ENCODE measurements around the gene PI4K2A. TPM values are rescaled to one million over a fixed set of nuclear protein-coding genes. Genes with fewer than 3 reads are reported as not detected.
"Not testable (repeated sequence)": the region's sequence is repeated elsewhere in the genome, so short reads cannot be mapped to it uniquely, and the experiment has no call there.

PI4K2A gene
- total RNA-seq, 2 donors from 2014 or later = 15.4 to 16.6 TPM

DNA sequence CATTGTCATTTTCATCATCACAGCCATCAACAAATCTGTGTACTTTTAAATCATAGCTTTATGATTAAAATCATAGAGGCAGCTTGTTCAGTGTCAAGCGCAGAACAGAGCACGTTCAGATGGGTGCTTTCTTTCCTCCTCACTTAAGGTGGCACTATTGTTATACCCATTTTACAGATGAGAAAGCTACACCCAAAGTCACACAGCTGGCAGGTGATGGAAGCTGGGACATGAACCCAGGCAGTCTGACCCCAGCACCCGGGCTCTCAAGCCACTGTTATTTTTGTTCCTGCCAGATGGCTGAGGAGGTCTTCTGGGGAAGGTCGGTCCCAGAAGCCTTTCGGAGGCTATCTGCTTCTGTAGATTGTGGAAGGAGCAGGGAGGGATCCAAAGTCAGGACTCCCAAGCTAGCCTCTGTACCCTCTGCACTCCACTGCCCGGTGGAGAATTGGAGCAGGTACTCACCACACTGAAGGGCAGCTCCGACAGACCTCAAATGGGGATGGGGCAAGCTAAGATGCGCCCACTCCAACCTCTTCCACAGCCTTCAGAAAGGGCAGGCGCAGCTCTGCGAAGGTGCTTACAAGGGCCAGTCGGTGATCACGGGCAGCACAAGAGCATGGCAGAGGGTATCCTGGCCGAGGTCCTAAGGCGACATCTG lies 46.0 kb downstream of the PI4K2A start:
- Mint-ChIP-seq H3K36me3 (ENCODE audit: insufficient read depth in 2 of 2) (no peaks in the 10 kb centered on the region), H3K27me3 (ENCODE audit: low read depth) (no peaks in the 10 kb centered on the region), H3K9me3 (no peaks in the 10 kb centered on the region), H3K4me3 (peak overlapping the region; percentile 76 to 82), H3K4me1 (ENCODE audit: low read depth) (peaks cover 16% of the 10 kb centered on the region), H3K27ac (no peak overlapping the region)
- DNase-seq (peak in 1 of 2 donors; percentile 4), ATAC-seq (replicated peaks in 1 of 2) (no peak)

DNA sequence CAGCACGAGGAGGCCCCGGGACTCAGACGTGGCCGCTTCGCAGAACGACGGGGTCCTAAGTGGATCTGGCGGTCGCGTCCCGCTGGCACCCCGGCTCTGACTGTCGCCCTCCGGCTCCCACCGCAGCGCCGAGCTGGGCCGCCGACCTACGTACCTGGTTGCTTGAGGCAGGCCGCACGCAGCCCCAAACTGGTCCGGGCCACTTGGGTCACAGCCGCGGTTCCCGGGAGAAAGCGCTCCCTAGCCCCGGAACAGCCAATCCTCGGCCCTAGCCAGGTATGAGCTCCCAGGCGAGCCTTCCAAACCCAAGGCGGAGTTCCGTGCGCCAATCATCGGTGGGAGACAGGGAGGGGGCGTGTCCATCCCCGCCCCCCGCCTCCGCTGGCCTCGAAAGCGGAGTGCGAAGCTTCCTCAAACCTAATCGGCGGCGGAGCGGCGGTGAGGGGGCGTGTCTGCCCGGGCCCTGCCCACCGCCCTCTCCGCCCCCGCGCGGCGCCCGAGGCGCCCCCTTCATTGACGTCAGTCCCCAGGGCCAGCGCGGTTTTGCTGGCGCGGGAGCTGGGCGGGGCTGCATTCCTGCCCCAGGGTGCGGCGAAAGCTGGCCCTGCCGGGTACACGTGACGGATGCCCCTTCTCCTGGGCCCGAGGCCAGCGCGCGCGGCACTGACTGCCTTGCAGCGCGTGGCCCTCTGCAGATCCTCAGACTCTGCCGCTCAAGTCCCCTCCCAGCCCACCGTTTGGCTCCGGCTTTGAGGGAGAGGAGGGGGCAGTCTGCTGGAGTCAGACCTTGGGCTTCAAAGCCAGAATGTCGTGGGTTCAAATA lies 46.7 kb downstream of the PI4K2A start, which contains the start of gene AVPI1:
Gene AVPI1 (minus strand): TSS at position 280 of the 823 bp plus-strand sequence. CDS start 7,336 bp downstream, outside the sequence.
- Mint-ChIP-seq H3K4me3 (peak within 1 kb of the TSS; percentile 76 to 82), H3K36me3 (ENCODE audit: insufficient read depth in 2 of 2) (no peaks in the 10 kb centered on the region), H3K4me1 (ENCODE audit: low read depth) (peaks cover 16% of the 10 kb centered on the region), H3K27ac (no peak within 1 kb of the TSS), H3K9me3 (no peaks in the 10 kb centered on the region), H3K27me3 (ENCODE audit: low read depth) (no peaks in the 10 kb centered on the region)
- ATAC-seq (replicated peaks in 1 of 2) (peak; percentile 91 to 92), DNase-seq (peak; percentile 96)

DNA sequence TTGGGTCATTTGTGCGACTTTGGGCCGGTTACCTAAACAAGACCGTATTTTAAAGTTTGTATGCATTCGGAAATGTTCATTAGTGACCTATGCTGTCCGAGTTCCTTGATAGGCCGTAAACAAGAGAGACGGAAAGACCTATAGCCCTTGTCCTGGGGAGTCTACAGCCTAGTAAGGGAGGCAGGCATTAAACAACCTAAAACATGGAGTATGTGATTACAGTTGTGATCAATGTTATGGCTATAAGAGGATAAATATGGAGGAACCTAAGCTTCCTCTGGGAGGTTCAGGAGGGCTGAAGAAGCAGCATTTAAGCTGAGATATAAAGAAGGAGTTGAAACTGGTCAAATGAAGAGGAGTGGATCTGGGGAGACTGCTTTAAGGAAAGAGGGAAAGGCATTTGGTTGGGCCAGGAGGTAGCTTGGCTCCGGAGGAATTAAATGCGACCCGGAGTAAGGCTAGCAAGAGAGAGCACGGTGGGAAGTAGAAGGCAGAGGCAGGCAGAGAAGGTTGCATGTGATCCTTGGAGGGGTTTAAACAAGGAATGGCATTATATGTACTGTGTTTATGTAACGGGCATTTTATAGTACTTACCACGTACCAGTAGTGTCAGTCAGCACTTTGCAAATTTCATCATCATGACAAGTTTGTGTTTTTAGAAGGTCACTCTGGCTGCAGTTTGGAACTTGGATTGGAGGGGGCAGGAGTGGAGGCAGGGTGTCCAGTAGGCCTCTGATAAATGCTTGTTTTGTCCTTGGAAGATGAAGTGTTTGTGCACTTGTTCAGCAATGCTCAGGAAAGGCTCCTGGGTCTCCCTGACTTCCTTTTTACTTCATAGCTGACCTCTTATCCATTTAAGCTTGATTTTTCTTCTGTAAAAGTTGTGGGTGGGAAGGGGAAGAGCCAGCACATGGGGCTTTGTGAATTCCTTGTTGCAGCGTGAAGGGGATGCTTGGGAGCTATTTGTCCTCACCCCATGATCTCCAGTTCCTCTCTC lies 47.6 kb downstream of the PI4K2A start:
- DNase-seq (no peak), ATAC-seq (replicated peaks in 1 of 2) (no peak)
- Mint-ChIP-seq H3K4me1 (ENCODE audit: low read depth) (peaks cover 16% of the 10 kb centered on the region), H3K27ac (no peak overlapping the region), H3K9me3 (no peaks in the 10 kb centered on the region), H3K27me3 (ENCODE audit: low read depth) (no peaks in the 10 kb centered on the region), H3K36me3 (ENCODE audit: insufficient read depth in 2 of 2) (no peaks in the 10 kb centered on the region), H3K4me3 (peak overlapping the region; percentile 76 to 82)

DNA sequence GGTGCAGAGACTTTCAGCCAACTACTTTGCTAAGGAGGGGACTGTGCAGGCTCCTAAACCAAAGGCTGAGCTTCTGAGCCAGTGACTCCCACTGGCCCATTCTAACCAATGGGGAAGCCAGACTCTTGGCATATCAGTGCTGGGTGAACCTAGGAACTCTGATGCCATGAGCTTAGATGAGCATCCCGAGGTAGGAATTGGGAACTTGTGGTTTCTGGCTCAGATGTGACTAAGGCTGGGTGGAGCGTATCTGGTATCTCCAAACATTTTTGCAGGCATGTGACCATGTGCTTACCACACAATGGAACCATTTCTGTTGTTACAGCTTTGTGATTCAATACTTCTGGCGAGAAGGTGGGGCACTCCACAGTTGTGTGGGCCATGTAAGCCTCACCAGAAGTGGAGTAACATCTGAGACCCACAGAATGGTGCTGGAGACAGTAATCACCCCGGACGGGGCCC lies 49.1 kb downstream of the PI4K2A start:
- H3K27me3 Mint-ChIP-seq (ENCODE audit: low read depth) = no peaks in the 10 kb centered on the region
- H3K9me3 Mint-ChIP-seq = no peaks in the 10 kb centered on the region

DNA sequence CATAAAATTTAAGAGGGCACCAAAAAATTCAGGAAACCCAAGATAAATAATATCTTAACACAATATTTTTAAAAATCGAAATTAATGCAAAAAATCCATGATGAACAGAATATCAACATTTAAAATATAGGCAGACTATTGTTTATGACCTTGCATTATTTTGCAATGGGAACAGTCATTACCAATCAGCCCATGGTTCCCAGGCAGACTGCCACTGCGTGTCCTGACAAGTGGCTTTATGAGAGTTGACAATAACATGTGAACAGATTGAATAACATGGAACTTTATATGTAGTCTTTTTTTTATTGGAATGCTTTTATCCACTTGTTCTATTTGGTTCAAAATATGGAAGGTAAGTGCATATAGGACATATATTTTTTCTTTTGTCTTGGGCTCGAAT lies 49.7 kb downstream of the PI4K2A start:
- Mint-ChIP-seq H3K4me1 (ENCODE audit: low read depth) (peaks cover 14% of the 10 kb centered on the region), H3K9me3 (no peaks in the 10 kb centered on the region), H3K27me3 (ENCODE audit: low read depth) (no peaks in the 10 kb centered on the region), H3K27ac (no peak overlapping the region), H3K4me3 (no peak overlapping the region), H3K36me3 (ENCODE audit: insufficient read depth in 2 of 2) (no peaks in the 10 kb centered on the region)
- ATAC-seq (replicated peaks in 1 of 2) = no peak
- no peak for DNase-seq

More for the DNA sequence above, 49.1 kb downstream of the PI4K2A start:
- peaks cover 16% of the 10 kb centered on the region for H3K4me1 Mint-ChIP-seq (ENCODE audit: low read depth)
- DNase-seq = no peak
- H3K4me3 Mint-ChIP-seq = no peak overlapping the region
- no peaks in the 10 kb centered on the region for H3K36me3 Mint-ChIP-seq (ENCODE audit: insufficient read depth in 2 of 2)
- ATAC-seq (replicated peaks in 1 of 2) = no peak
- H3K27ac Mint-ChIP-seq = no peak overlapping the region

DNA sequence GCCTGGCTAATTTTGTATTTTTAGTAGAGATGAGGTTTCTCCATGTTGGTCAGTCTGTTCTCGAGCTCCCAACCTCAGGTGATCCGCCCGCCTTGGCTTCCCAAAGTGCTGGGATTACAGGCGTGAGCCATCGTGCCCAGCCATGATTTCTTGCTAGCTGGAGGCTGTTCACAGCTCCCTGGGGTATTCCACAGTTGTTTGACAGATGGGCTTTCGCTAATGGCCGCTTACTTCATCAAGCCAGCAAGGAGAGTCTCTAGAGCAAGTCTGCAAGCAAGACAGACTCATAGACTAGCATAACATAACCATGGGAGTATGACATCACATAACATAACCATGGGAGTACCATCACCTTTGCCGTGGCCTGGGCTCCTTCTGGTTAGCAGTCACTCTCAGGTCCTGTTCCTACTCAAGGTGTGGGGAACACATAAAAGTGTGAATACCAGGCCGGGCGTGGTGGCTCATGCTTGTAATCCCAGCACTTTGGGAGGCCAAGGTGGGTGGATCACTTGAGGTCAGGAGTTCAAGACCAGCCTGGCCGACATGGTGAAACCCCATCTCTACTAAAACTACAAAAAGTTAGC lies 57.7 kb downstream of the PI4K2A start:
- not testable (repeated sequence) for H3K36me3 Mint-ChIP-seq (ENCODE audit: insufficient read depth in 2 of 2); H3K4me3 Mint-ChIP-seq; H3K27me3 Mint-ChIP-seq (ENCODE audit: low read depth); H3K27ac Mint-ChIP-seq; ATAC-seq (replicated peaks in 1 of 2); DNase-seq; H3K4me1 Mint-ChIP-seq (ENCODE audit: low read depth); H3K9me3 Mint-ChIP-seq

DNA sequence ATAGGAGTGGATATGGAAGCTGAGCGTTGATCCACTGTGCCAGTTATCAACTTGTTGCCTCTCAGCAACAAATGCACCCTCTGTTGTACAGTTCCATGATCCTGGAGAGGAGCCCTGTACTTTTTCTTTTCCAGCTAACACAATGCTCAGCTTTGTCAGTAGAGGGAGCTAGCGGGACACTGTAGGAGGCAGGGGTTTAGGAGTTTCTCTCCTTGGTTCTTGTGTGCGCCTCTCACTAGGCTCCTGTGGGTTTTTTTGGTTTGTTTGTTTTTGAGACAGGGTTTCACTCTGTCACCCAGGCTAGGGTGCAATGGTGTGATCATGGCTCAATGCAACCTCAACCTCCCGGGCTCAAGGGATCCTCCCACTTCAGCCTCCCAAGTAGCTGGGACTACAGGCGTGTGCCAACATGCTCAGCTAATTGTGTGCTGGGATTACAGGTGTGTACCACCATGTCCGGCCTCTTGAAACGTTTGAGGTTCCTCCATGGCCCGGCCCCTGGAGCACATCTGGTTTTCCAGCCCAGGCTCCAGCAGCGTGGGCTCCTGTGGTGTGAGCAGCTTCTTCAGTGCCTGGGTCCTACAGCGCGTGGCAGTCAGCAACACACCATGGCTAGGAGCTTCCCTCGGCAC lies 61.1 kb downstream of the PI4K2A start:
- H3K27me3 Mint-ChIP-seq (ENCODE audit: low read depth) = no peaks in the 10 kb centered on the region
- H3K27ac Mint-ChIP-seq = no peak overlapping the region
- DNase-seq (peak; percentile 59 to 61), ATAC-seq (replicated peaks in 1 of 2) (peak; percentile 94 to 95)
- H3K9me3 Mint-ChIP-seq = no peaks in the 10 kb centered on the region
- H3K36me3 Mint-ChIP-seq (ENCODE audit: insufficient read depth in 2 of 2) = no peaks in the 10 kb centered on the region
- peaks cover 5% of the 10 kb centered on the region for H3K4me1 Mint-ChIP-seq (ENCODE audit: low read depth)
- H3K4me3 Mint-ChIP-seq = no peak overlapping the region

DNA sequence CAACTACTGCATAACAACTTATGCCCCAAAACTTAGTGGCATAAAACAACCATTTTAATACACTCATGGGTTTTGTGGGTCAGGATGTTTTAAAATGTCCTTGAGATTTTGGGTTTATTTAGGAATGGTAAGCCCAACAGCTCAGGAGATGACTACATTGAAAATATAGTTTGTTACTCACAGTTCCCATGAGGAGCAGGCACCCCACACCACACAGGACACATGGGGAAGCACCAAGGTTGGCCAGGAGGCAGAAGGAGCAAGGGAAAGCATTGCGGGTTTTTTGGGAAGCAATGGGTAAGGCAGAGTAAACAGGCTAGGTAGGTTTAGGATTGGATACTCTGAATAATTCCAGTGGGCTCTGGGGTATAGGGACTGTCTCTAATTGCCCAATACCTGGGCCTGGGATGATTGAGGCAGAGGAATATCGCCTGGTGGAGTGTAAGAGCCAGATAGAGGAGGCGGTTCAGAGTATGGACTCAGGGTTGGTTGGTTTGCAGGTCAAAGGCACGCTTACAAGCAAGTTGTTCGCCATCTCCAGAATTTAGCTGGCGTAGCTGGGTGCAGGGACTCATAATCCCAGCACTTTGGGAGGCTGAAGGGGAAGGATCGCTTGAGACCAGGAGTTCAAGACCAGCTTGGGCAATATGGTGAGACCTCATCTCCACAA lies 63.1 kb downstream of the PI4K2A start:
- peaks cover 5% of the 10 kb centered on the region for H3K4me1 Mint-ChIP-seq (ENCODE audit: low read depth)
- no peaks in the 10 kb centered on the region for H3K36me3 Mint-ChIP-seq (ENCODE audit: insufficient read depth in 2 of 2)
- DNase-seq (no peak), ATAC-seq (replicated peaks in 1 of 2) (no peak)
- H3K27ac Mint-ChIP-seq = no peak overlapping the region
- H3K9me3 Mint-ChIP-seq = no peaks in the 10 kb centered on the region
- H3K27me3 Mint-ChIP-seq (ENCODE audit: low read depth) = no peaks in the 10 kb centered on the region
- no peak overlapping the region for H3K4me3 Mint-ChIP-seq

DNA sequence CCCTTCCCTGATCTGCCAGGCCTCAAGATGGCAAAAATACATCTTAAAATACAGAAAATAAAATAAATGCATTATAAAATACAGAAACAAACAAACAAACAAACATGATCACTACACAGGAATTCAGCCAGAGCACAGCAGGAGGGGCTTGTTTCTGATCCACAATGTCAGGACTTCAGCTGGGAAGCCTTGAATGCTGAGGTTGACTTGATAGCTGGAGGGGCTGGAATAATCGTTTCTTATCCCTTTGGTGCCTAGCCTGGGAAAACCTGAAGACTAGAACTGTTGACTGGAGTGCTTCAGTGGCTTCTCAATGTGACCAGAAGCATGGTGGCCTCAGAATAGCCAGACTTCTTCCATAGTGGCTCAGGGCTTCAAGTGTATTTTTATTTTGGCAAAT lies 63.9 kb downstream of the PI4K2A start:
- DNase-seq (no peak), ATAC-seq (replicated peaks in 1 of 2) (no peak)
- Mint-ChIP-seq H3K4me1 (ENCODE audit: low read depth) (peaks cover 5% of the 10 kb centered on the region), H3K4me3 (no peak overlapping the region), H3K9me3 (no peaks in the 10 kb centered on the region), H3K27me3 (ENCODE audit: low read depth) (peaks cover 7% of the 10 kb centered on the region), H3K36me3 (ENCODE audit: insufficient read depth in 2 of 2) (no peaks in the 10 kb centered on the region), H3K27ac (no peak overlapping the region)

DNA sequence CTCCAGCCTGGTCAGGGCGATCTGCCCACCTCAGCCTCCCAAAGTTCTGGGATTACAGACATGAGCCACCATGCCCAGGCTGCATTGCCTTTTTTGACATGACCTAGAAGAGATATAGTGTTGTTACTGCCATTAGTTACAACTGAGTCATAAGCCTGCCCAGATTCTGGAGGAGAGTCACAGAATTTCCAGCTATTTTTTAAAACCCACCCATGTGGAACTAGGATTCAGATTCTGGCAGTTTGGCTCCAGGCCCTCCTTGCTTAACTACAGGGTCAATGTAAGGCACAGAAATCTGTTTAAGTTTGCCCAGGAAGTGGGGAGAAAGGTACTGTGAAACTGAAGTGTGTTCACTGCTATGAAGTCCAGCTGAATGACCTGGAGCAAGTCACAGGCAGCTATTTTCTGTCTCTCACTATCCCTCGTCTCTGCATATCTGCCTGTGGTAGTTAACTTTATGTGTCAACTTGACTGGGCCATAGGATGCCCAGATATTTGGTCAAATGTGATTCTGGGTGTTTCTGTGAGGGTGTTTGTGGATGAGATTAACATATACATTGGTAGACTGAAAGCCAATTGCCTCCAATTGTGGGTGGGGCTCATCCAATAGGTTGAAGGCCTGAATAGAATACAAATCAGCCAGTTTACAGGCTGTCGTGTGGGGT lies 64.7 kb downstream of the PI4K2A start:
- Mint-ChIP-seq H3K27ac (no peak overlapping the region), H3K27me3 (ENCODE audit: low read depth) (peaks cover 8% of the 10 kb centered on the region), H3K36me3 (ENCODE audit: insufficient read depth in 2 of 2) (no peaks in the 10 kb centered on the region), H3K4me3 (no peak overlapping the region), H3K4me1 (ENCODE audit: low read depth) (peaks cover 5% of the 10 kb centered on the region), H3K9me3 (no peaks in the 10 kb centered on the region)
- DNase-seq (no peak), ATAC-seq (replicated peaks in 1 of 2) (no peak)

DNA sequence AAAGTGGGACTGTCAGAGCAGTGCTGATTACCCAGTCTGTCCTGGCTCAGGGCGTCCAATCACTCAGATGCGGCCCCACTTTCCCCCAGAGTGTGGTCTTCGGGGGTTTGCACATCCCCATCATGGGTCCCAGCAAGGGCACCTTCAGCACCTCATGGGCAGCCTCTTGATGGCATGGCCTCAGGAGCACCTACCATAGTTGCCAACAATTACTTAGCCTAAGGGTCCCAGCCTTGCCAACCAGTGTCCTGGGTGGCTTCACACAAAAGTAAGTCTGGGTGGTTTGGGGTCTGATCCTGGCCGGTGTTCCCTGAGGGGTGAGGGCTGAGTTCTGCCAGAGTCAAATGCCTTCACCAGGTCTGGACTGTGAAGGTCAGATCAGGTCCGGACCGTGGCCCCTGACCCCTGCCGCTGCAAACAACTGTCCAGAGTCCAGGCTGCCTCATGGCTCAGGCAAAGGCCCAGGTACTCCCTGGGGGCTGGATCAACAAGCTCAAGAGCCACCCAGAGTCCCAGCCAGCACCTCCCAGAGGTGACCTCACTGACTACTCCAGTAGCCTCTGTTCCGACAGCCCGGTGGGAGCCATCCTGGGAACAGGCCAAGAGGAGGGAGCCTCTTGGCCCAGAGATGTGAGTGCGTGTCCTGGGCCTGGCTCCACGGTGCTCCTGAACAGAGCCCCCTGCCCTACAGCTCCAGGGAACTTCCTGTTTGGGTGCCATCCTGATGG lies 66.8 kb downstream of the PI4K2A start:
- Mint-ChIP-seq H3K4me3 (no peak overlapping the region), H3K27me3 (ENCODE audit: low read depth) (peaks cover 16% of the 10 kb centered on the region), H3K4me1 (ENCODE audit: low read depth) (no peaks in the 10 kb centered on the region), H3K36me3 (ENCODE audit: insufficient read depth in 2 of 2) (no peaks in the 10 kb centered on the region), H3K27ac (no peak overlapping the region), H3K9me3 (no peaks in the 10 kb centered on the region)
- DNase-seq (no peak), ATAC-seq (replicated peaks in 1 of 2) (no peak)

All from activated T-cell treated with anti-CD3 and anti-CD28 coated beads, Interleukin-2, amount 50 U/mL, for 72 hours (primary cell).